ENCODE data around the gene SYAP1.

DNA sequence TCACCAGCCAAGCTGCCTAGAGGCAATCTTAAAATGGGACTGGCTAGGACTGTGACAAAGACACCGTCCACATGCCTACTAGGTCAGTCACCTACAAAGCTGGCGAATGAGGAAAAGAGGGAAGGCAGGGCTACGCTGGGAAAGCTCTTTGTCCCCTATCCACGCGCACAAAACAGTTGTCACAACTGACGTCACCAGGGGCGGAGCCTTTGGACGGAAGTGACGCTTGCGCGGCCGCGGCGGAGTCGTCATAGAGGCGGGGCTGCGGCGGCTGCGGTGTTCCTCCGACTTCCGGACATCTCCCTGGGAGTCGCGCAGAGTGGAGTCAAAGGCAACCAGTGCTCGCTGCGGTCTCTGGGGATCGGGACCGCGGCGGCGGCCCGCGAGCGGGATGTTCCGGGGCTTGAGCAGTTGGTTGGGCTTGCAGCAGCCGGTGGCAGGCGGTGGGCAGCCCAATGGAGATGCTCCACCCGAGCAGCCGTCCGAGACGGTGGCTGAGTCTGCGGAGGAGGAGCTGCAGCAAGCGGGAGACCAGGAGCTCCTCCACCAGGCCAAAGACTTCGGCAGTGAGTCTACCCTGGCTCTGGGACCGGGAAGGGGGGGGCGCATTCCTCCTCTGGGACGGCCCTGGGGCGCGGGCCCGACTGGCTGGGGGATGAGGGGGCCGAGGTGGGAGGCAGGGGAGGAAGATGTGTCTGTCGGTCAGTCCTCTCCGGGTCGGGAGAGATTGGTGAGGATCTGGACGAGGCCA is at the start of gene SYAP1:
- peak; percentile 51 for TF ChIP-seq TAF1 (IDR thresholded peaks at IDR 0.05; ENCODE audit: borderline replicate concordance, low read depth, low read length)
- TF ChIP-seq POLR2AphosphoS5 (IDR thresholded peaks at IDR 0.05; ENCODE audit: low read depth, low read length) = peak; percentile 93
